C4-2B (cell line): Measurements from ENCODE around the gene HS6ST1.

ENCODE experiments used
- ZFX ChIP-seq: fragments of 450-650 bp; IDR thresholded peaks from 2 replicates; pipeline ENCODE4 v1.6.1; 2017
- TF ChIP-seq, protein P1 (sequence below): fragments of 450-650 bp; conservative IDR thresholded peaks from 2 replicates; pipeline ENCODE4 v1.5.1; 2017; ENCODE audit warnings: mild to moderate bottlenecking

DNA sequence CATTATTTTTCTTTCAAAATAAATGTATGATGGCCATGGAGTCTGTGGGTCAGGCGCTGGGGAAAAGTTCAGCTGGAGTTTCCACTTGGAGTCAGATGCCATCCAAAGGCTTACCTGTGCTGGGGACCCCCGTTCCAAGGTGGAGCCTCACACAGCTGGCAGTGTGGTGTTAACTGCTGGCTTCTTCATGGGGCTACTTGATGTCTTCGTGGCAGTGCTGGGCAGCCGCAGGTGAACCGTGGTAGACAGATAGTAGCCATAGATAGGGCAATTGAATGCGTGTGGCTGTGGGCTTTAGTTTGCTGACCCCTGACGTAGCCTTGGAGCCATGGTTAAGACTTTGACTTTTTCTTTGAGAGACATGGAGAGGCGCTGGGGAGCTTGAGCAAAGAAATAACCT lies 83.1 kb downstream of the HS6ST1 start:
- TF ChIP-seq, protein P1, sequence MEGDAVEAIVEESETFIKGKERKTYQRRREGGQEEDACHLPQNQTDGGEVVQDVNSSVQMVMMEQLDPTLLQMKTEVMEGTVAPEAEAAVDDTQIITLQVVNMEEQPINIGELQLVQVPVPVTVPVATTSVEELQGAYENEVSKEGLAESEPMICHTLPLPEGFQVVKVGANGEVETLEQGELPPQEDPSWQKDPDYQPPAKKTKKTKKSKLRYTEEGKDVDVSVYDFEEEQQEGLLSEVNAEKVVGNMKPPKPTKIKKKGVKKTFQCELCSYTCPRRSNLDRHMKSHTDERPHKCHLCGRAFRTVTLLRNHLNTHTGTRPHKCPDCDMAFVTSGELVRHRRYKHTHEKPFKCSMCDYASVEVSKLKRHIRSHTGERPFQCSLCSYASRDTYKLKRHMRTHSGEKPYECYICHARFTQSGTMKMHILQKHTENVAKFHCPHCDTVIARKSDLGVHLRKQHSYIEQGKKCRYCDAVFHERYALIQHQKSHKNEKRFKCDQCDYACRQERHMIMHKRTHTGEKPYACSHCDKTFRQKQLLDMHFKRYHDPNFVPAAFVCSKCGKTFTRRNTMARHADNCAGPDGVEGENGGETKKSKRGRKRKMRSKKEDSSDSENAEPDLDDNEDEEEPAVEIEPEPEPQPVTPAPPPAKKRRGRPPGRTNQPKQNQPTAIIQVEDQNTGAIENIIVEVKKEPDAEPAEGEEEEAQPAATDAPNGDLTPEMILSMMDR, result no peak
- TF ChIP-seq ZFX, result no peak
